Neuron (in vitro differentiated cells): Measurements from ENCODE around the gene DGCR8.

Source experiments
- H2AFZ ChIP-seq: one replicate; pipeline ENCODE4 v1.6.1; 2013; ENCODE audit warnings: low read depth, mild to moderate bottlenecking, inconsistent platforms, low read length, moderate library complexity
- H3K27me3 ChIP-seq: one replicate; pipeline ENCODE4 v1.6.1; 2013; ENCODE audit warnings: low read length; ENCODE audit not compliant: insufficient read depth
- H3K36me3 ChIP-seq: one replicate; pipeline ENCODE4 v1.6.1; 2013; ENCODE audit warnings: low read length; ENCODE audit not compliant: insufficient read depth
- H3K4me1 ChIP-seq: one replicate; pipeline ENCODE4 v1.6.1; 2013; ENCODE audit warnings: low read length; ENCODE audit not compliant: insufficient read depth
- H3K4me3 ChIP-seq: 2 replicates; pipeline ENCODE4 v1.5.1; 2013; ENCODE audit warnings: mild to moderate bottlenecking, low read length, moderate library complexity
- H3K9me3 ChIP-seq: one replicate; pipeline ENCODE4 v1.6.1; 2013; ENCODE audit warnings: low read length

Gene DGCR8

GRCh38 chr22:20107951-20108756 is 28.1 kb downstream of the DGCR8 start:
- no peak overlapping the region for H3K4me3 ChIP-seq
- no peaks in the 10 kb centered on the region for H3K9me3 ChIP-seq
- H3K27me3 ChIP-seq: no peaks in the 10 kb centered on the region
- H3K4me1 ChIP-seq: no peaks in the 10 kb centered on the region
- peaks cover 92% of the 10 kb centered on the region for H3K36me3 ChIP-seq
- H2AFZ ChIP-seq: no peak overlapping the region

GRCh38 chr22:20108757-20109230 is 28.8 kb downstream of the DGCR8 start:
- Histone ChIP-seq H3K4me3 (no peak overlapping the region), H3K4me1 (no peaks in the 10 kb centered on the region), H2AFZ (no peak overlapping the region), H3K9me3 (no peaks in the 10 kb centered on the region), H3K27me3 (no peaks in the 10 kb centered on the region), H3K36me3 (peaks cover 89% of the 10 kb centered on the region)

GRCh38 chr22:20109411-20110358 is 29.6 kb downstream of the DGCR8 start:
- Histone ChIP-seq H2AFZ (no peak overlapping the region), H3K36me3 (peaks cover 91% of the 10 kb centered on the region), H3K9me3 (no peaks in the 10 kb centered on the region)

GRCh38 chr22:20110359-20110985 is 30.4 kb downstream of the DGCR8 start:
- no peak overlapping the region for H2AFZ ChIP-seq
- no peaks in the 10 kb centered on the region for H3K9me3 ChIP-seq
- H3K27me3 ChIP-seq: no peaks in the 10 kb centered on the region
- H3K36me3 ChIP-seq: peaks cover 90% of the 10 kb centered on the region
- peaks cover under 1% of the 10 kb centered on the region for H3K4me1 ChIP-seq
- no peak overlapping the region for H3K4me3 ChIP-seq

More at GRCh38 chr22:20109411-20110358, 29.6 kb downstream of the DGCR8 start:
- Histone ChIP-seq H3K4me1 (no peaks in the 10 kb centered on the region), H3K27me3 (no peaks in the 10 kb centered on the region), H3K4me3 (no peak overlapping the region)

DNA sequence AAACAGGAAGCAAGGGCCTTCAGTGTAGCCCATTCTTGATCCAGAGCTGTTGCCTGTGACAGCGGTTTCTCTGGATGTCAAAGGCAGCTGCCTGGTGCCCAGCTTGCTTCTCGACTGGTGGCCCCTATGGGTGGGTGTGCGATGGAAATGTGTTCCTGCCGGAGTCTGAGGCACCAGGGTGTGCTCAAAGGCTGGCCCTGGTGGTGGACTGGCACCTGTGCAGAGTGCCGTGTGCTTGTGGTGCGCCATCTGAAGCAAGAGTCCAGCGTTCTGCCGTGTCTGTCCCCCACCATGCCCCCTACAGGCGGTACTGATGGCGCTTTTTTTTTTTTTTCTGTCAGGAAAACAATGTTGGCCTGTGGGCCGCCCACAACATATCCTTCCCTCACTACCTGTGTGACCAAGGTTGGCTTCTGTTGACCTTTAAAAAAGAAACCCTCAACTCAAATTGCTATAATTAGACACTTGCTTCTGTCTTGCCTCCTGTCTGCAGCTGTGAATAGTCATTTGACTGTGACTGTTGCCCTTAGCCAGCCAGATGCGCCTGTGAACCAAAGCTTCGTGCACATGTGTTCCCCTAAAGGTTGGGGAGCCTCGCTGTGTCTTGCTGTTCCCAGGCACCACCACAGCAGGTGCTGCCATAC is 31.1 kb downstream of the DGCR8 start:
- Histone ChIP-seq H3K4me1 (peaks cover 7% of the 10 kb centered on the region), H3K9me3 (no peaks in the 10 kb centered on the region), H3K36me3 (peaks cover 87% of the 10 kb centered on the region), H3K27me3 (no peaks in the 10 kb centered on the region), H2AFZ (no peak overlapping the region), H3K4me3 (no peak overlapping the region)

- no peak overlapping the region for H2AFZ ChIP-seq
- peaks cover 11% of the 10 kb centered on the region for H3K4me1 ChIP-seq
- no peaks in the 10 kb centered on the region for H3K27me3 ChIP-seq
- H3K4me3 ChIP-seq: no peak overlapping the region
- H3K36me3 ChIP-seq: peaks cover 79% of the 10 kb centered on the region
- no peaks in the 10 kb centered on the region for H3K9me3 ChIP-seq
These were observed 31.9 kb downstream of the DGCR8 start for GRCh38 chr22:20111689-20112622.

- no peak overlapping the region for H3K4me3 ChIP-seq
- no peak overlapping the region for H2AFZ ChIP-seq
- peaks cover 70% of the 10 kb centered on the region for H3K36me3 ChIP-seq
- H3K27me3 ChIP-seq: no peaks in the 10 kb centered on the region
- no peaks in the 10 kb centered on the region for H3K9me3 ChIP-seq
- peaks cover 11% of the 10 kb centered on the region for H3K4me1 ChIP-seq
These were observed 32.8 kb downstream of the DGCR8 start for GRCh38 chr22:20112623-20113511.

GRCh38 chr22:20113551-20114310 is 33.7 kb downstream of the DGCR8 start:
- H3K9me3 ChIP-seq: no peaks in the 10 kb centered on the region
- peaks cover 65% of the 10 kb centered on the region for H3K36me3 ChIP-seq
- H3K27me3 ChIP-seq: no peaks in the 10 kb centered on the region
- H2AFZ ChIP-seq: no peak overlapping the region
- peaks cover 18% of the 10 kb centered on the region for H3K4me1 ChIP-seq
- no peak overlapping the region for H3K4me3 ChIP-seq

DNA sequence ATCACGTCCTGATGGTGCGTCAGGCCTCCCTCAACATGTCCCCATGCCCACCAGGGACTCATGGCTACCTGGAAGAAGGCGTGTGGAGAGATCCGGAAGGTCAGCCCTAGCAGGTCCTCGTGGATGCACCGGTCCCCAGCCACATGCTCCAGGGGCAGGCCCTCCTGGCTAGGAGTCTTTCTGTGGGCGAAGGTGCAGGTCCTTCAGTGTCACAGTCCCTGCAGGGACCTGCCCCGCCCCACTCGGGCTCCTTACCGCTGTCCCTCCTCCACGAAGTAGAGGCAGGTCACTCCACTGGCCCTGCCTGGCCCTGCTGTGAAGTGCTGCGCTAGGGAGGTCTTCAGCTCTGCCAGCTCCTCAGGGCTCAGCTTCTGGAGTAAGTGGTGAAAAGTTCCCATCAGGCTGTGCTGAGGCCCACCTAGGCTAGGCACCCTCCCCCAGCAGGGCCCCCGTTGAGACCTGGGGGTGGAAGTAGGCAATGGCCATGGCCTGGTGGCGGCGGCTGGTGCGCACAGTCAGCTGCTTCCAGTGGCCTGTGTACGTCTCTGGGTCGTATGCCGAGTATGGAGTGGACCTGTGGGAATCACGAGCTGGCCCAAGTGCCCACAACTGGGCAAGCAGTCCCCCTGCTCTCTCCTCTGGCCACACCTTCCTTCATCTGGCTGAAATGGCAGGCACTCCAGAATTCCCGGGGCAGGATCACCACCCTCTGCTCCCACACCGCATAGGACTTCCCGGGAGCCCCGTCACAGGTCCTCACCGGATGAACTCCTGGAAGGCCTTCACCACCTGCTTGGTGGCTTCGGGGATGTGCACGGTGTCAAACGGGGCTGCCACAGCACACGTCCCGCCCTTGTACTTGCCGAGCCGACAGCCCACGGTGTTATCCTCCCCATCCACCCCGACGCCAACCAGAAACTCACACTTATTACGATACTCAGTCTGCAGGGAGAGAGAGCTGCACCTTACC is 34.8 kb downstream of the DGCR8 start:
- H3K36me3 ChIP-seq: peaks cover 63% of the 10 kb centered on the region
- no peak overlapping the region for H2AFZ ChIP-seq
- no peaks in the 10 kb centered on the region for H3K9me3 ChIP-seq
- H3K4me1 ChIP-seq: peaks cover 23% of the 10 kb centered on the region
- H3K27me3 ChIP-seq: no peaks in the 10 kb centered on the region
- no peak overlapping the region for H3K4me3 ChIP-seq
